ENCODE measurements around the gene COL27A1. TPM values are rescaled to one million over a fixed set of nuclear protein-coding genes. Genes with fewer than 3 reads are reported as not detected.

The COL27A1 gene
- total and polyA plus RNA-seq, 5 donors from 2014 or later: 0.30 TPM; not detected in 4

GRCh38 chr9:114238891-114239875, 83.8 kb downstream of the COL27A1 start:
- Mint-ChIP-seq H3K9me3 (no peaks in the 10 kb centered on the region), H3K27ac (no peak overlapping the region), H3K4me3 (no peak overlapping the region), H3K27me3 (peaks cover 5% of the 10 kb centered on the region), H3K36me3 (no peaks in the 10 kb centered on the region), H3K4me1 (peaks cover 0 to 3% (median 0%) of the 10 kb centered on the region in 4 donors)
- Histone ChIP-seq H3K27me3 (ENCODE audit: control insufficient read depth, insufficient read depth, low read length) (no peaks in the 10 kb centered on the region), H3K4me1 (ENCODE audit: control insufficient read depth, insufficient read depth, low read length, poor library complexity, severe bottlenecking) (no peaks in the 10 kb centered on the region), H3K36me3 (ENCODE audit: control insufficient read depth, insufficient read depth, low read length) (no peaks in the 10 kb centered on the region), H3K27ac (ENCODE audit: insufficient read depth, low read length, poor library complexity, severe bottlenecking) (no peak overlapping the region), H3K4me3 (ENCODE audit: low read depth, low read length) (no peak overlapping the region), H3K9me3 (ENCODE audit: control insufficient read depth in 2 of 2, low read length in 2 of 2) (no peaks in the 10 kb centered on the region)
- no peak for DNase-seq
- ATAC-seq (ENCODE audit: low read depth in 2 of 2): no peak

- Histone ChIP-seq H3K36me3 (ENCODE audit: control insufficient read depth, insufficient read depth, low read length) (no peaks in the 10 kb centered on the region), H3K9me3 (ENCODE audit: control insufficient read depth in 2 of 2, low read length in 2 of 2) (no peaks in the 10 kb centered on the region), H3K27me3 (ENCODE audit: control insufficient read depth, insufficient read depth, low read length) (no peaks in the 10 kb centered on the region), H3K27ac (ENCODE audit: insufficient read depth, low read length, poor library complexity, severe bottlenecking) (no peak overlapping the region), H3K4me1 (ENCODE audit: control insufficient read depth, insufficient read depth, low read length, poor library complexity, severe bottlenecking) (no peaks in the 10 kb centered on the region), H3K4me3 (ENCODE audit: low read depth, low read length) (no peak overlapping the region)
- DNase-seq (no peak), ATAC-seq (ENCODE audit: low read depth in 2 of 2) (no peak)
- Mint-ChIP-seq H3K4me1 (peaks cover 0 to 3% (median 0%) of the 10 kb centered on the region in 4 donors), H3K27me3 (peaks cover 5% of the 10 kb centered on the region), H3K4me3 (no peak overlapping the region), H3K27ac (no peak overlapping the region), H3K9me3 (no peaks in the 10 kb centered on the region), H3K36me3 (no peaks in the 10 kb centered on the region)
Measured at GRCh38 chr9:114240216-114240615, 84.9 kb downstream of the COL27A1 start.

GRCh38 chr9:114240647-114241558, 85.6 kb downstream of the COL27A1 start:
- Mint-ChIP-seq H3K4me3 (no peak overlapping the region), H3K9me3 (no peaks in the 10 kb centered on the region), H3K27me3 (peaks cover 5% of the 10 kb centered on the region), H3K4me1 (no peaks in the 10 kb centered on the region), H3K36me3 (no peaks in the 10 kb centered on the region), H3K27ac (no peak overlapping the region)
- Histone ChIP-seq H3K9me3 (ENCODE audit: control insufficient read depth in 2 of 2, low read length in 2 of 2) (no peaks in the 10 kb centered on the region), H3K4me1 (ENCODE audit: control insufficient read depth, insufficient read depth, low read length, poor library complexity, severe bottlenecking) (no peaks in the 10 kb centered on the region), H3K4me3 (ENCODE audit: low read depth, low read length) (no peak overlapping the region), H3K36me3 (ENCODE audit: control insufficient read depth, insufficient read depth, low read length) (no peaks in the 10 kb centered on the region), H3K27me3 (ENCODE audit: control insufficient read depth, insufficient read depth, low read length) (no peaks in the 10 kb centered on the region), H3K27ac (ENCODE audit: insufficient read depth, low read length, poor library complexity, severe bottlenecking) (no peak overlapping the region)
- DNase-seq (peak in 1 of 3 donors; percentile 41), ATAC-seq (ENCODE audit: low read depth in 2 of 2) (no peak)

GRCh38 chr9:114242837-114243236, 87.5 kb downstream of the COL27A1 start:
- DNase-seq (no peak), ATAC-seq (ENCODE audit: low read depth in 2 of 2) (no peak)
- H3K36me3 ChIP-seq (ENCODE audit: control insufficient read depth, insufficient read depth, low read length): no peaks in the 10 kb centered on the region
- no peaks in the 10 kb centered on the region for H3K4me1 ChIP-seq (ENCODE audit: control insufficient read depth, insufficient read depth, low read length, poor library complexity, severe bottlenecking)
- Mint-ChIP-seq H3K4me3 (no peak overlapping the region), H3K36me3 (no peaks in the 10 kb centered on the region), H3K27ac (no peak overlapping the region), H3K9me3 (peaks cover 0 to 1% (median 0%) of the 10 kb centered on the region in 7 donors), H3K27me3 (peaks cover 5% of the 10 kb centered on the region), H3K4me1 (no peaks in the 10 kb centered on the region)
- H3K27ac ChIP-seq (ENCODE audit: insufficient read depth, low read length, poor library complexity, severe bottlenecking): no peak overlapping the region
- no peaks in the 10 kb centered on the region for H3K27me3 ChIP-seq (ENCODE audit: control insufficient read depth, insufficient read depth, low read length)
- no peak overlapping the region for H3K4me3 ChIP-seq (ENCODE audit: low read depth, low read length)
- H3K9me3 ChIP-seq (ENCODE audit: control insufficient read depth in 2 of 2, low read length in 2 of 2): no peaks in the 10 kb centered on the region

- no peak overlapping the region for H3K4me3 ChIP-seq (ENCODE audit: low read depth, low read length)
- ATAC-seq (ENCODE audit: low read depth in 2 of 2) (no peak), DNase-seq (no peak)
- no peaks in the 10 kb centered on the region for H3K4me1 ChIP-seq (ENCODE audit: control insufficient read depth, insufficient read depth, low read length, poor library complexity, severe bottlenecking)
- no peaks in the 10 kb centered on the region for H3K27me3 ChIP-seq (ENCODE audit: control insufficient read depth, insufficient read depth, low read length)
- H3K9me3 ChIP-seq (ENCODE audit: control insufficient read depth in 2 of 2, low read length in 2 of 2): no peaks in the 10 kb centered on the region
- Mint-ChIP-seq H3K36me3 (no peaks in the 10 kb centered on the region), H3K4me1 (no peaks in the 10 kb centered on the region), H3K27ac (no peak overlapping the region), H3K9me3 (peaks cover 0 to 1% (median 0%) of the 10 kb centered on the region in 7 donors), H3K4me3 (no peak overlapping the region), H3K27me3 (peaks cover 5% of the 10 kb centered on the region)
- H3K36me3 ChIP-seq (ENCODE audit: control insufficient read depth, insufficient read depth, low read length): no peaks in the 10 kb centered on the region
- no peak overlapping the region for H3K27ac ChIP-seq (ENCODE audit: insufficient read depth, low read length, poor library complexity, severe bottlenecking)
Measured at GRCh38 chr9:114243240-114243639, 87.9 kb downstream of the COL27A1 start.

GRCh38 chr9:114244570-114244969, 89.2 kb downstream of the COL27A1 start:
- Mint-ChIP-seq H3K4me3 (no peak overlapping the region), H3K27me3 (peaks cover 2% of the 10 kb centered on the region), H3K36me3 (no peaks in the 10 kb centered on the region), H3K27ac (no peak overlapping the region), H3K4me1 (no peaks in the 10 kb centered on the region), H3K9me3 (peaks cover 0 to 1% (median 0%) of the 10 kb centered on the region in 7 donors)
- no peak for DNase-seq
- Histone ChIP-seq H3K4me3 (ENCODE audit: low read depth, low read length) (no peak overlapping the region), H3K4me1 (ENCODE audit: control insufficient read depth, insufficient read depth, low read length, poor library complexity, severe bottlenecking) (no peaks in the 10 kb centered on the region), H3K9me3 (ENCODE audit: control insufficient read depth in 2 of 2, low read length in 2 of 2) (no peaks in the 10 kb centered on the region), H3K36me3 (ENCODE audit: control insufficient read depth, insufficient read depth, low read length) (no peaks in the 10 kb centered on the region), H3K27me3 (ENCODE audit: control insufficient read depth, insufficient read depth, low read length) (no peaks in the 10 kb centered on the region), H3K27ac (ENCODE audit: insufficient read depth, low read length, poor library complexity, severe bottlenecking) (no peak overlapping the region)
- ATAC-seq (ENCODE audit: low read depth in 2 of 2): no peak

- Mint-ChIP-seq H3K4me1 (no peaks in the 10 kb centered on the region), H3K27me3 (no peaks in the 10 kb centered on the region), H3K4me3 (no peak overlapping the region), H3K36me3 (no peaks in the 10 kb centered on the region), H3K9me3 (peaks cover 0 to 1% (median 0%) of the 10 kb centered on the region in 7 donors), H3K27ac (no peak overlapping the region)
- Histone ChIP-seq H3K9me3 (ENCODE audit: control insufficient read depth in 2 of 2, low read length in 2 of 2) (no peaks in the 10 kb centered on the region), H3K4me1 (ENCODE audit: control insufficient read depth, insufficient read depth, low read length, poor library complexity, severe bottlenecking) (no peaks in the 10 kb centered on the region), H3K4me3 (ENCODE audit: low read depth, low read length) (no peak overlapping the region), H3K27me3 (ENCODE audit: control insufficient read depth, insufficient read depth, low read length) (no peaks in the 10 kb centered on the region), H3K36me3 (ENCODE audit: control insufficient read depth, insufficient read depth, low read length) (no peaks in the 10 kb centered on the region), H3K27ac (ENCODE audit: insufficient read depth, low read length, poor library complexity, severe bottlenecking) (no peak overlapping the region)
- ATAC-seq (ENCODE audit: low read depth in 2 of 2) (no peak), DNase-seq (no peak)
Measured at GRCh38 chr9:114246558-114246957, 91.2 kb downstream of the COL27A1 start.
